ENCODE measurements around the gene POC1B. TPM values are rescaled to one million over a fixed set of nuclear protein-coding genes. Genes with fewer than 3 reads are reported as not detected.

The POC1B gene
- polyA plus RNA-seq, 1 donor from 2014 or later, result 26.1 TPM

DNA sequence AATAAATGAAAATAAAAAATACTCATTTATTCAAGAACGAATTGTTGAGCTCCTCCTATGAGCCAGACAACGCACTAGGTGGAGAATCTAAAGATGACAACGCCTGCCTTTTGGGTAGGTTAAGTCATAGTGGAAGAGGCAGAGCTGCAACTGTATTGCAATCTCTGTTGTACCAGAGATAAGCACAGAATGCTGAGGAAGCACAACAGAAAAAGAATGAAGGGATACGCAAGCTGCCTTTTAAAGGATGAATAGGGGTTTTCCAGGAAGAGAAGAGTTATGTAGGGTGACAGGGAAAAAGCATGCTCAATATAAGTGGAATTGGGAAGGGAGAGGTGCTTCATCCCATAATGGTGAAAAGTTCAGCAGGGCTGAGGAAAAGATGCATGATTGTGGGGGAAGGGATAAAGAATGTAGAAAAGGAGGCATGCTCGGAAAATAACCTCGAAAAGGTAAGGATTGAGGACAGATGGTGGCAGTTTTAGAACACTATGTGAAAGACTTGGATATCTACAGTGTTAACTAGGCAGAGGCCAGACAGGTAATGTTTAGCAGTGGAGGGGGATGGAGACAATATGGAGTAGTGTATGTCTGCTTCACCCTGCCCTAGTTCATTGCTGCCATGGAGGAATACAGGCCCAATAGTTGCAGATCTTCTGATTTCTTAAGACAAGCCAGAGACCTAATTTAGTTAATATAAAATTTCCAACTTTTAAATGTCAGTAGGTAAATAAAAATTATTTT, 109.6 kb downstream of the POC1B start:
- Mint-ChIP-seq H3K9me3 (no peaks in the 10 kb centered on the region), H3K36me3 (peaks cover 3% of the 10 kb centered on the region), H3K27ac (no peak overlapping the region), H3K4me3 (no peak overlapping the region), H3K4me1 (peaks cover 0 to 3% (median 2%) of the 10 kb centered on the region in 3 donors), H3K27me3 (no peaks in the 10 kb centered on the region)

GRCh38 chr12:89414851-89415250, 111.0 kb downstream of the POC1B start:
- H3K4me3 Mint-ChIP-seq, result no peak overlapping the region
- peaks cover 3% of the 10 kb centered on the region for H3K36me3 Mint-ChIP-seq
- H3K27me3 Mint-ChIP-seq, result no peaks in the 10 kb centered on the region
- H3K9me3 Mint-ChIP-seq, result no peaks in the 10 kb centered on the region
- peaks cover 0 to 3% (median 2%) of the 10 kb centered on the region in 3 donors for H3K4me1 Mint-ChIP-seq
- H3K27ac Mint-ChIP-seq, result no peak overlapping the region

DNA sequence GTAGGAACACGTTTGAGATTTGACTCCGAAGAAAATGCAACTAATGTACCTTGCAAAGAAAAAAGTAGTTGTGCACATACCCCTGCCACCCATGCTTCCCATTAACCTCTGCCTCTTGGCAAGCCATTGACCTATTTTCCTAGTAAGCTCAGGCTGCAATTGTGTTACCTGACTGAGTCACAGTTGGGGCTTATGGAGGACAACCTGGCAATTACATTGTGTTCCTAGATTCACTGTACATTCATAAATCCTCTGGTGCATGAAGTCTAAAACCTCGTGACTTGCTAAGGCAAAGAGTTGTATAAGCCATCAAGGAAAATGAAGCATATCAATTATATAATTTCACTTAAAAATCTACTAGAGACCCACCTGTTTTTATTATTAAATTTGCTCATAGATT, 111.5 kb downstream of the POC1B start:
- H3K27me3 Mint-ChIP-seq, result no peaks in the 10 kb centered on the region
- peaks cover 3% of the 10 kb centered on the region for H3K36me3 Mint-ChIP-seq
- H3K27ac Mint-ChIP-seq, result no peak overlapping the region
- no peaks in the 10 kb centered on the region for H3K9me3 Mint-ChIP-seq
- peaks cover 0 to 3% (median 2%) of the 10 kb centered on the region in 3 donors for H3K4me1 Mint-ChIP-seq
- no peak overlapping the region for H3K4me3 Mint-ChIP-seq

- Mint-ChIP-seq H3K9me3 (no peaks in the 10 kb centered on the region), H3K27ac (peak overlapping the region in 1 of 3 donors; percentile 60), H3K4me3 (peak overlapping the region in 1 of 4 donors; percentile 24), H3K4me1 (peaks cover 0 to 3% (median 2%) of the 10 kb centered on the region in 3 donors), H3K27me3 (no peaks in the 10 kb centered on the region), H3K36me3 (peaks cover 5% of the 10 kb centered on the region)
Observed at GRCh38 chr12:89413234-89413633, 112.6 kb downstream of the POC1B start.

DNA sequence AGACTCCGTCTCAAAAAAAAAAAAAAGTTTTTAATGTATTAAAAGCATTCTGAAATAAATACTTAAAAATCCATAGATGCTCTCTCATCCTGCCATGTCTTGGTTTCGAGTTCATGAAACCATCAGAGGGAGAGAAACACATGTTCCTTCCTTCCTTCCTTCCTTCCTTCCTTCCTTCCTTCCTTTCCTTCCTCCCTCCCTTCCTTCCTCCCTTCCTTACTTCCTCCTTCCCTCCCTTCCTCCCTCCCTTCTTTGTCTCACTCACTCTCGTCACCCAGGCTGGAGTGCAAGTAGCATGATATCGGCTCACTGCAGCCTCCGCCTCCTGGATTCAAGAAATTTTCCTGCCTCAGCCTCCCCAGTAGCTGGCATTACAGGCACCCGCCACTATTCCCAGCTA, 113.2 kb downstream of the POC1B start:
- H3K4me1 Mint-ChIP-seq, result peaks cover 0 to 3% (median 2%) of the 10 kb centered on the region in 3 donors
- no peaks in the 10 kb centered on the region for H3K27me3 Mint-ChIP-seq
- no peaks in the 10 kb centered on the region for H3K9me3 Mint-ChIP-seq
- peak overlapping the region in 1 of 4 donors; percentile 24 for H3K4me3 Mint-ChIP-seq
- H3K36me3 Mint-ChIP-seq, result peaks cover 3% of the 10 kb centered on the region
- peak overlapping the region in 1 of 3 donors; percentile 60 for H3K27ac Mint-ChIP-seq

- no peaks in the 10 kb centered on the region for H3K9me3 Mint-ChIP-seq
- H3K4me3 Mint-ChIP-seq, result no peak overlapping the region
- H3K27ac Mint-ChIP-seq, result no peak overlapping the region
- peaks cover 3% of the 10 kb centered on the region for H3K36me3 Mint-ChIP-seq
- H3K4me1 Mint-ChIP-seq, result peaks cover 0 to 3% (median 2%) of the 10 kb centered on the region in 3 donors
- no peaks in the 10 kb centered on the region for H3K27me3 Mint-ChIP-seq
Observed at GRCh38 chr12:89411846-89412245, 114.0 kb downstream of the POC1B start.

GRCh38 chr12:89411234-89411633, 114.6 kb downstream of the POC1B start:
- no peak overlapping the region for H3K27ac Mint-ChIP-seq
- no peak overlapping the region for H3K4me3 Mint-ChIP-seq
- peaks cover 0 to 3% (median 2%) of the 10 kb centered on the region in 3 donors for H3K4me1 Mint-ChIP-seq
- no peaks in the 10 kb centered on the region for H3K27me3 Mint-ChIP-seq
- no peaks in the 10 kb centered on the region for H3K9me3 Mint-ChIP-seq
- peaks cover 3% of the 10 kb centered on the region for H3K36me3 Mint-ChIP-seq

DNA sequence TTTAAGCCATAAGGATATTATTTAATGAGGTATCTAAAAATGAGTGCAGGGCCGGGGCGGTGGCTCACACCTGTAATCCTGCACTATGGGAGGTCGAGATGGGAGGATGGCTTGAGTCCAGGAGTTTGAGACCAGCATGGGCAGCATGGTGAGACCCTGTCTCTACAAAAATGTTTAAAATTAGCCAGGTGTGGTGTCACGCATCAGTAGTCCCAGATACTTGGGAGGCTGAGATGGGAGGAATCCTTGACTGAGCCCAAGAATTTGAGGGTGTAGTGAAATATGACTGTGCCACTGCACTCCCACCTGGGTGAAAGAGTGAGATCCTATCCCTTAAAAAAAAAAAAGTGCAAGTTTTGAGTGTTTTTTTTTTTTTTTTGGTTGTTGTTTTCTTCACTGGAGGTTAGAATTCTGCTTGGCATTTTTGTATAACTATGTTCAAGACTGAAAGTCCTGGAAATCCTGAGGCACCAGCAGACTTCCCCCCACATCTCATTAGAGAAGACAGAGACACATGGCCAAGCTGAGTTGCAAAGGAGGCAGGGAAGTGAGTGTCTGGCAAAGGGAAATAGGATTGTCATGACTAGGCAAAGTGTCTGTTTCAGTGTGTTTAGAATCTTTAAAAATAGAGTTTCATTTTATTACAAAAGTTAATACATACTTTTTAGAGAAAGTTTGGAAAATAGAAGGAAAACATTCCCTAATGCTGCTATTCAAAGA, 120.1 kb downstream of the POC1B start:
- H3K27ac Mint-ChIP-seq, result no peak overlapping the region
- no peak overlapping the region for H3K4me3 Mint-ChIP-seq
- H3K36me3 Mint-ChIP-seq, result peaks cover 12% of the 10 kb centered on the region
- H3K4me1 Mint-ChIP-seq, result peaks cover 0 to 3% (median 0%) of the 10 kb centered on the region in 3 donors
- H3K27me3 Mint-ChIP-seq, result peaks cover 1% of the 10 kb centered on the region
- peaks cover 0 to 3% (median 0%) of the 10 kb centered on the region in 3 donors for H3K9me3 Mint-ChIP-seq

DNA sequence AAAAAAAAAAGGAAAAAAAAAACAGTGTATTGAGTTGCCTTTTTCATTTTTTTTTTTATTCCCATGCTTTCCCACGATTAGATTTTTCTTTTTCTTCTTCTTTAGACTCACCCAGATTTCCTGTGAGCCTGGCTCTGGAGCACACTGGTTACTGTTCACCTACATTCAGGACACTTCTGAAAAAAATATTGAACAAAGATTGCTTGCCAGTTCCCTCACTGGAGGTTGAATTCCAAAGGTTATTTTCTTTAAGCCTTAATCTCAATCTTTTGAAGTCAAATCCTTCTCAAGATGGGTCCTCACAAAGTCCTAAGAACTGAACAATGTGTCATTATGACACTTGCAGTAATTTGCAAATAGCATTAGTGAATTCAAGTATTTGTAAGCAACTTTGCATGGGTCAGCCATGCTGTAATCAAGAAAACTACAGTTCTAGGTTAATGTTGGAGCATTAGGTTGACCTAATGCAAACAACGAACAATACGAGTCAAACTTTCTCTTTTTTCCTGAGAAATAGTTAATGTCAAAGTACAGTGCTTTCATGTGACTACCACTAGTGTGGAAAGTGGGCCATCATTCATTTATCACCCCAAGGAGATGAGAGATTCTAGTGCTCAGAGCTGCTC, 124.3 kb downstream of the POC1B start:
- Mint-ChIP-seq H3K4me1 (peaks cover 4 to 10% (median 6%) of the 10 kb centered on the region in 3 donors), H3K36me3 (peaks cover 10% of the 10 kb centered on the region), H3K9me3 (peaks cover 0 to 3% (median 0%) of the 10 kb centered on the region in 3 donors), H3K27me3 (peaks cover 1% of the 10 kb centered on the region), H3K27ac (no peak overlapping the region), H3K4me3 (no peak overlapping the region)

- Mint-ChIP-seq H3K4me1 (peaks cover 4 to 10% (median 6%) of the 10 kb centered on the region in 3 donors), H3K36me3 (peaks cover 12% of the 10 kb centered on the region), H3K27ac (no peak overlapping the region), H3K9me3 (peaks cover 0 to 3% (median 0%) of the 10 kb centered on the region in 3 donors), H3K4me3 (no peak overlapping the region), H3K27me3 (peaks cover 1% of the 10 kb centered on the region)
Observed at GRCh38 chr12:89400415-89400814, 125.4 kb downstream of the POC1B start.

DNA sequence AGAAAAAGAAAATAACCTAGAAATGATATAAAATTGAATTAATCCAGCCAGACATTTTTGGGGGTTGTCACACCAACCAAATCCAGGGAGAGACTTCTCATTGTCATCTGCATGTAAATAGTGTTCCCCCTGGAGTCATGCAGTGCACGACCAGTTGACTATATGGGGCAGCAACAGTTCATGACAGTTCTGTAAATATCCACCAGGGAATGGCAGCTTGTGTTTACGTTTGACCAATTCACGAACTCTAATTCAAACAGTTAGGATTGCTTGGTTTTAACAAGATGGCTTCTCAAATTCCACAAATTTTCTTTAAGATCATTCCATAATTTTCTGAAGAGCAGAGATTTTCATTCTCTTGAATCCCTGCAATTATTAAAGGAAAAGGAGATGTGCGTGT, 130.1 kb downstream of the POC1B start:
- no peaks in the 10 kb centered on the region for H3K9me3 Mint-ChIP-seq
- peaks cover 2% of the 10 kb centered on the region for H3K36me3 Mint-ChIP-seq
- H3K27me3 Mint-ChIP-seq, result no peaks in the 10 kb centered on the region
- peaks cover 2 to 10% (median 6%) of the 10 kb centered on the region in 3 donors for H3K4me1 Mint-ChIP-seq
- H3K4me3 Mint-ChIP-seq, result no peak overlapping the region
- peak overlapping the region in 1 of 3 donors; percentile 9 for H3K27ac Mint-ChIP-seq

- H3K27me3 Mint-ChIP-seq, result no peaks in the 10 kb centered on the region
- peaks cover 2% of the 10 kb centered on the region for H3K36me3 Mint-ChIP-seq
- no peaks in the 10 kb centered on the region for H3K9me3 Mint-ChIP-seq
- H3K4me3 Mint-ChIP-seq, result no peak overlapping the region
- peaks cover 4 to 14% (median 13%) of the 10 kb centered on the region in 3 donors for H3K4me1 Mint-ChIP-seq
- H3K27ac Mint-ChIP-seq, result no peak overlapping the region
Observed at GRCh38 chr12:89393551-89394121, 132.2 kb downstream of the POC1B start.

DNA sequence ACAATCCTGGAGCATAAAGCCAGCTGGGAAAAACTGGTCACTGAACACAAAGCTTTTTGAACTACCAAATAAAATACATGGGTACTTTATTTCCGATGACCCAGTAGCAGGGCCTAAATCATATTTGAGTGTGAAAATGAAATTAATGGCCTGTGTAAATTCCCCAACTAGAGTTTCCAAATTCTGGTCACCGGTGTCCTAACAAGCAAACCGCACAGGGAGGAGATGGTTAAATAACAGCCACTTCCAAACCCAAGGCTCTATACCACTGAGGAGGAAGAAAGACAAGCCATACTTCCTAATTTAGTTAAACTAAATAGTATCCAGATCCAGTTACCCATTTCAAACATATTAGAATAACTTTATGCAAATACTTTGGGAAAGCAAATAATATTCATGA, 133.5 kb downstream of the POC1B start:
- no peak overlapping the region for H3K4me3 Mint-ChIP-seq
- no peak overlapping the region for H3K27ac Mint-ChIP-seq
- H3K4me1 Mint-ChIP-seq, result peaks cover 2 to 10% (median 7%) of the 10 kb centered on the region in 3 donors
- H3K36me3 Mint-ChIP-seq, result peaks cover 2% of the 10 kb centered on the region
- H3K9me3 Mint-ChIP-seq, result no peaks in the 10 kb centered on the region
- peaks cover 1% of the 10 kb centered on the region for H3K27me3 Mint-ChIP-seq

DNA sequence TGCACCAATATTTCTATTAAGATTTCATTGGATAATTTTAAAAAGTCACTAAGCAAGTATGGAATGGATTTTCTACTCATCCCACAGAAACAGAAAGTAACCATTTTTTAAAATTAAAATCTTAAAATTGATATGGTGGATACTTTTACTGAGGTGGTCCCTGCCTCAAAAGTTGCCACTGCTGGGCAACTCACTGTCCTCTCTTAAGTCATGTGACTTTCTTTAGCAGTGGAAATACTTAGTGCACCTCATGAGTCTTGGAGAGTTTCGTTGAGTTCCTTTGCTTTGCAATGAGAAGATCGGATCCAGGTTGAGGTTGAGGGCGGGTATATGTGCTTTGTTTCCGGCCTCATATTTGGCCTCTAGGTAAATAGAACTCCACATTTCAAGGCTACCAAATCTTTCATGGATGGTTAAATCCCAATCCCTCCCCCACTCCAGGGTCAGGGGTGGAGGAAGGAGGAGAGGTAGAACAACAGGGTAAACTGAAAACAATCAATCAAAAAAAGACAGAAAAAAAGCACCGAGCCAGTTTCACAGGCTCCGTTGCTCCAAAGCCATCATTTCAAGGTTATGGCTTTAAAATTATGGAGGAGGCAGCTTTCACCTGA, 134.0 kb downstream of the POC1B start:
- H3K27ac Mint-ChIP-seq, result no peak overlapping the region
- peaks cover 2 to 10% (median 7%) of the 10 kb centered on the region in 3 donors for H3K4me1 Mint-ChIP-seq
- H3K36me3 Mint-ChIP-seq, result peaks cover 2% of the 10 kb centered on the region
- peaks cover 1% of the 10 kb centered on the region for H3K27me3 Mint-ChIP-seq
- no peaks in the 10 kb centered on the region for H3K9me3 Mint-ChIP-seq
- H3K4me3 Mint-ChIP-seq, result no peak overlapping the region
